Caco-2 (cell line): ENCODE measurements around the gene SYT8. TPM values are rescaled to one million over a fixed set of nuclear protein-coding genes. Genes with fewer than 3 reads are reported as not detected.
"Not testable (repeated sequence)": the region's sequence is repeated elsewhere in the genome, so short reads cannot be mapped to it uniquely, and the experiment has no call there.

Experiments used
- BruUV-seq: library from RNA; stranded (reverse); fragments of 400-500 nt; replicated peaks from 2 replicates; lab custom pipeline; 2021; lab: Mats Ljungman, UMichigan
- CTCF ChIA-PET: fragments of 300-600 bp; sonication (Branson Sonifier 250); formaldehyde crosslinking; loops from one replicate; lab custom pipeline; 2022; ENCODE audit warnings: antibody characterized with exemption; lab: Charles Lee
- POLR2A ChIA-PET: fragments of 300-600 bp; sonication (Branson Sonifier 250); formaldehyde crosslinking; loops from one replicate; lab custom pipeline; 2022; ENCODE audit warnings: antibody characterized with exemption; lab: Charles Lee
- DNase-seq, 2 experiments: peaks; one replicate each; pipeline versions ENCODE4 v3.0.0 to v3.0.0-alpha.2; 2020 to 2022
- H3K27me3 ChIP-seq: replicated peaks from 2 replicates; pipeline ENCODE4 v1.6.0; 2011; ENCODE audit warnings: low read length; ENCODE audit not compliant: control insufficient read depth, insufficient read depth
- H3K36me3 ChIP-seq: 2 replicates; pipeline ENCODE4 v1.5.1; 2011; ENCODE audit warnings: low read length; ENCODE audit not compliant: control insufficient read depth, insufficient read depth
- H3K4me1 ChIP-seq: fragments of 250-450 bp; sonication (Bioruptor Pico); 2 replicates; pipeline ENCODE4 v1.5.1; 2020; ENCODE audit warnings: mild to moderate bottlenecking
- H3K4me3 ChIP-seq: 2 replicates; pipeline ENCODE4 v1.5.1; 2011; ENCODE audit warnings: low read depth, mild to moderate bottlenecking, control low read depth, low read length
- H3K9me3 ChIP-seq: fragments of 250-450 bp; sonication (Bioruptor Pico); 2 replicates; pipeline ENCODE4 v1.5.1; 2020; ENCODE audit warnings: mild to moderate bottlenecking, moderate library complexity
- H3K27ac Mint-ChIP-seq: one replicate; pipeline ENCODE4 v1.8.0; 2022; ENCODE audit warnings: mixed read lengths; ENCODE audit not compliant: unreplicated experiment
- H3K27me3 Mint-ChIP-seq: one replicate; pipeline ENCODE4 v1.8.0; 2022; ENCODE audit warnings: mixed read lengths; ENCODE audit not compliant: insufficient read depth, unreplicated experiment
- H3K36me3 Mint-ChIP-seq: one replicate; pipeline ENCODE4 v1.8.0; 2022; ENCODE audit warnings: mild to moderate bottlenecking, mixed read lengths; ENCODE audit not compliant: insufficient read depth, unreplicated experiment
- H3K4me1 Mint-ChIP-seq: one replicate; pipeline ENCODE4 v1.8.0; 2022; ENCODE audit warnings: low read depth, mixed read lengths; ENCODE audit not compliant: unreplicated experiment
- H3K4me3 Mint-ChIP-seq: one replicate; pipeline ENCODE4 v1.8.0; 2022; ENCODE audit warnings: mild to moderate bottlenecking, moderate library complexity, mixed read lengths; ENCODE audit not compliant: unreplicated experiment
- H3K9me3 Mint-ChIP-seq: one replicate; pipeline ENCODE4 v1.8.0; 2022; ENCODE audit warnings: mixed read lengths; ENCODE audit not compliant: unreplicated experiment
- CTCF ChIP-seq, 2 experiments: fragments of 200-600 bp in 1 of 2; IDR thresholded peaks; 1 replicate in 1 of 2; 2 replicates in 1 of 2; pipeline versions ENCODE4 v1.5.1 to v1.8.0; 2011 to 2022; ENCODE audit warnings: antibody characterized with exemption in 1 of 2, control low read depth in 1 of 2, inconsistent platforms in 1 of 2, low read depth in 1 of 2, low read length in 1 of 2, mild to moderate bottlenecking in 1 of 2, moderate library complexity in 1 of 2; ENCODE audit not compliant: insufficient read depth in 1 of 2, severe bottlenecking in 1 of 2, unreplicated experiment in 1 of 2
- intact Hi-C: fragments of 100-400 bp; cut with micrococcal nuclease; formaldehyde crosslinking; loops from one replicate; pipeline ENCODE4 v1.10.0; 2022; ENCODE audit not compliant: unreplicated experiment
- total RNA-seq: library from RNA; stranded (reverse); gene quantifications from 2 replicates; pipeline ENCODE4 v1.2.3, GENCODE V29; 2022

Gene SYT8
- total RNA-seq, 1 experiment from 2014 or later, result 14.9 TPM

- ChIA-PET POLR2A (no interaction called here), CTCF (no interaction called here)
- no peaks in the 10 kb centered on the region for H3K27me3 ChIP-seq
- Mint-ChIP-seq H3K4me1 (peaks cover 26% of the 10 kb centered on the region), H3K36me3 (peaks cover 5% of the 10 kb centered on the region), H3K4me3 (no peak overlapping the region), H3K9me3 (peaks cover 3% of the 10 kb centered on the region), H3K27ac (no peak overlapping the region), H3K27me3 (no peaks in the 10 kb centered on the region)
- intact Hi-C loops, result no loop called here
- no peaks in the 10 kb centered on the region for H3K36me3 ChIP-seq
- peaks cover 12% of the 10 kb centered on the region for H3K4me1 ChIP-seq
- no peak for DNase-seq
- H3K4me3 ChIP-seq, result no peak overlapping the region
- TF ChIP-seq CTCF (IDR thresholded peaks at IDR 0.05; ENCODE audit: insufficient read depth in 1 of 2, low read depth in 1 of 2, low read length in 1 of 2, severe bottlenecking in 1 of 2, unreplicated experiment in 1 of 2), result no peak
- BruUV-seq, result no TSS peak
- H3K9me3 ChIP-seq, result no peaks in the 10 kb centered on the region
Observed at GRCh38 chr11:1803246-1803645, 31.5 kb upstream of the SYT8 start.

GRCh38 chr11:1803835-1804519 lies 30.8 kb upstream of the SYT8 start:
- H3K4me3 Mint-ChIP-seq, H3K27ac Mint-ChIP-seq, H3K36me3 ChIP-seq, H3K27me3 Mint-ChIP-seq, H3K4me3 ChIP-seq, H3K36me3 Mint-ChIP-seq, intact Hi-C loops, H3K27me3 ChIP-seq, BruUV-seq, CTCF ChIA-PET, H3K9me3 ChIP-seq, POLR2A ChIA-PET, DNase-seq: not testable (repeated sequence)
- peaks cover 12% of the 10 kb centered on the region for H3K4me1 ChIP-seq
- Mint-ChIP-seq H3K9me3 (peaks cover 11% of the 10 kb centered on the region), H3K4me1 (peaks cover 26% of the 10 kb centered on the region)

- Histone ChIP-seq H3K4me3 (no peak overlapping the region), H3K9me3 (peaks cover 4% of the 10 kb centered on the region; the same call in 1 of the 2 replicates), H3K4me1 (peaks cover 12% of the 10 kb centered on the region), H3K27me3 (no peaks in the 10 kb centered on the region), H3K36me3 (no peaks in the 10 kb centered on the region)
- Mint-ChIP-seq H3K9me3 (peaks cover 20% of the 10 kb centered on the region), H3K27ac (no peak overlapping the region), H3K36me3 (peaks cover 5% of the 10 kb centered on the region), H3K27me3 (no peaks in the 10 kb centered on the region), H3K4me1 (peaks cover 26% of the 10 kb centered on the region), H3K4me3 (no peak overlapping the region)
- no peak for DNase-seq
- no TSS peak for BruUV-seq
- intact Hi-C loops, result no loop called here
- TF ChIP-seq CTCF (IDR thresholded peaks at IDR 0.05; ENCODE audit: insufficient read depth in 1 of 2, low read depth in 1 of 2, low read length in 1 of 2, severe bottlenecking in 1 of 2, unreplicated experiment in 1 of 2), result no peak
- ChIA-PET POLR2A (no interaction called here), CTCF (interaction anchor here (1.2 kb wide), 1 partner anchor 112 kb away, joined by 3 read pairs; no protein-coding TSS in a partner anchor)
Observed at GRCh38 chr11:1805525-1805924, 29.3 kb upstream of the SYT8 start.
